NCI-H524 treated with DMSO at 0.1 percent for 48 hours (cell line): Measurements from ENCODE around the gene ZDHHC19.
"Not testable (repeated sequence)": the region's sequence is repeated elsewhere in the genome, so short reads cannot be mapped to it uniquely, and the experiment has no call there.

Experiments
- DNase-seq: peaks from one replicate; lab custom pipeline; 2025; lab: John Stamatoyannopoulos, UW

ZDHHC19 gene

DNA sequence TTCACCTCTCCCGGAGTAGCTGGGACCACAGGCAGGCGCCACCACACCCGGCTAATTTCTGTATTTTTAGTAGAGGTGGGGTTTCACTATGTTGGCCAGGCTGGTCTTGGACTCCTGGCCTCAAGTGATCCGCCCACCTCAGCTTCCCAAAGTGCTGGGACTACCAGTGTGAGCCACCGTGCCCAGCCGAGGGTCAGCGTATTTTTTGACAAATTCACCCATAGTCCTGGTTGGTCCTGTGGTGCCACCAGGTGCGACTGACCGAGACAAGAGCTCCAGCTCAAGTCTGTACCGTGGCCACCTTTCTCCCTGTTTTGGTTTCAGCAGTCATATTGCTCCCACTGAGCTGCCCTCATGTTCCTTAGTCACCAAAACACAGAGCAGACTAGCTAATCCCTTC, 13.9 kb upstream of the ZDHHC19 start:
- no peak for DNase-seq

- DNase-seq, result no peak
Measured at GRCh38 chr3:196222876-196223595, 11.8 kb upstream of the ZDHHC19 start.

- DNase-seq, result no peak
Measured at GRCh38 chr3:196220991-196221390, 9.8 kb upstream of the ZDHHC19 start.

GRCh38 chr3:196220587-196220986, 9.4 kb upstream of the ZDHHC19 start:
- DNase-seq, result no peak

DNA sequence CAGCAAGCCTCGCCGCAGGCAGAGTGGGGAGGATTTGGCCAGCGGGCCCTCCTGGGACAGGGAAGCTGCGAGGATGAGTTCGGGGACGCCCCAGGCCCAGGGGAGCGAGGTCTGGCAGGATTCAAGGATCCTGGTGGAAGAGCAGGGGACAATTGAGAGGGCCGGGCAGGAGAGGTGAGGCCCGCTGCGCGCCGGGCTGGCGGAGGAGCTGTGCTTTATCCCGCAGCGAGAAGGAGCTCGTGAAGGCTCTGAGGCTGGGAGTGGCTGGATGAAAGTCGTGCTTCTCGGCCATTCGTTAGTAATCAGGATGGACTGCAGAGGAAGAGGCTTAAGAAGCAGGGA, 8.7 kb upstream of the ZDHHC19 start:
- no peak for DNase-seq

GRCh38 chr3:196219194-196219969, 8.2 kb upstream of the ZDHHC19 start:
- peak; percentile 13 for DNase-seq

GRCh38 chr3:196218155-196218712, 7.0 kb upstream of the ZDHHC19 start:
- no peak for DNase-seq

DNA sequence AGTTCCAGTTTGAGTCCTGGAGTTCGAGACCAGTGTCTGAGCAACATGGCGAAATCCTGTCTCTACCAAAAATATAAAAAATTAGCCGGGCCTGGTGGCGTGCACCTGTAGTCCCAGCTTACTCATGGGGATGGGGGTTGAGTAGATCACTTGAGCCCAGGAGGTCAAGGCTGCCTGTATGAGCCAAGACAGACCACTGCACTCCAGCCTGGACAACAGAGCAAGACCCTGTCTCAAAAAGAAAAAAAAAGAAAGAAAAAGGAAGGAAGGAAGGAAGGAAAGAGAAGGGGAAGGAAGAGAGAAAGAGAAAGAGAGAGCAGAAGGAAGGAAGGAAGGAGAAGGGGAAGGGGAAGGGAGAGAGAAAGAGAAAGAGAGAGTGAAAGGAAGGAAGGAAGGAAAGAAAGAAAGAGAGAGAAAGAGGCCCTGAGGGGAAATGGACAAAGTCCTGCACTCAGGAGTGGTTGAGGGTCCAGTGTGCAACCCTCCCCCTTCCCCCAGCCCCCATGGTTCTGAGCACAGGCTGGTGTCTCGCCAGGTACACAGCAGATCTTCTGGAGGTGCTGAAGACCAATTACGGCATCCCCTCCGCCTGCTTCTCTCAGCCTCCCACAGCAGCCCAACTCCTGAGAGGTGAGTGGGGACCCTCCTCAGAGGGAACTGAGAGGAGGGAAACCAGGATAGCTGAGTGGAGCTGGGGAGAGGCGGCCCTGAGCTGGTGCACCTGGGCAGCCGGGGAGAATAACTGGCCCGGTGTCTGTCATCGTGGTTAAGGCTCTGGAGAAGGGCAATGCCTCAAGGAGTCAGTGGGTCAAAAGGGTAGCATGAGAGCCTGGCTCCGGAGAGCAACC, 6.3 kb upstream of the ZDHHC19 start:
- DNase-seq, result no peak

GRCh38 chr3:196216681-196217211, 5.5 kb upstream of the ZDHHC19 start:
- DNase-seq, result no peak

DNA sequence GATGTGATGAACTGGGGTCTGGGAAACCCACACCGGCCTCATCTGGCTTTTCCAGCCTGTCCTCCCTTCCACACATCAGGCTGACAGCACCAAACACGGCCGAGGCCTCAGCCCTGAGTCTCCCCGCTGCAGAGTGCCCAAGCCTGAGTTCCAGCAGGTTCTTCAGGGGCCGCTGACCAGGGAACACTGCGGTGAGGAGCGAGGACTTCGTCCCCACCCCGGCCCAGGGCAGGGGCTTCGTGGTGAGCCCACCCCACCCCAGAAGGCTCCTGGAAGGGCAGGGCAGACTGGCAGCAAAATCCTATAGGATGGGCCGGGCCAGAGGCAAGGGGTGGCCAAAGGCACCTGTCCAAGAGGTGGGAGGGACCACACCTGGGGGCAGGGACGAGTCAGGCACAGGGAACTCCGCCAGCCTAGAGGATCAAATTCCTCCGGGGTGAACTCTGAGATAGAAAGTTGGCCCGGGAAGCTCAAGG, 4.9 kb upstream of the ZDHHC19 start, which contains the start of gene SLC51A:
TSS of gene SLC51A (plus strand) at position 446 of the 476 bp plus-strand sequence. CDS start 179 bp downstream, outside the sequence.
- no peak for DNase-seq

GRCh38 chr3:196215493-196216020, 4.4 kb upstream of the ZDHHC19 start:
- DNase-seq, result no peak

GRCh38 chr3:196214783-196215441, 3.7 kb upstream of the ZDHHC19 start:
- DNase-seq, result no peak

DNA sequence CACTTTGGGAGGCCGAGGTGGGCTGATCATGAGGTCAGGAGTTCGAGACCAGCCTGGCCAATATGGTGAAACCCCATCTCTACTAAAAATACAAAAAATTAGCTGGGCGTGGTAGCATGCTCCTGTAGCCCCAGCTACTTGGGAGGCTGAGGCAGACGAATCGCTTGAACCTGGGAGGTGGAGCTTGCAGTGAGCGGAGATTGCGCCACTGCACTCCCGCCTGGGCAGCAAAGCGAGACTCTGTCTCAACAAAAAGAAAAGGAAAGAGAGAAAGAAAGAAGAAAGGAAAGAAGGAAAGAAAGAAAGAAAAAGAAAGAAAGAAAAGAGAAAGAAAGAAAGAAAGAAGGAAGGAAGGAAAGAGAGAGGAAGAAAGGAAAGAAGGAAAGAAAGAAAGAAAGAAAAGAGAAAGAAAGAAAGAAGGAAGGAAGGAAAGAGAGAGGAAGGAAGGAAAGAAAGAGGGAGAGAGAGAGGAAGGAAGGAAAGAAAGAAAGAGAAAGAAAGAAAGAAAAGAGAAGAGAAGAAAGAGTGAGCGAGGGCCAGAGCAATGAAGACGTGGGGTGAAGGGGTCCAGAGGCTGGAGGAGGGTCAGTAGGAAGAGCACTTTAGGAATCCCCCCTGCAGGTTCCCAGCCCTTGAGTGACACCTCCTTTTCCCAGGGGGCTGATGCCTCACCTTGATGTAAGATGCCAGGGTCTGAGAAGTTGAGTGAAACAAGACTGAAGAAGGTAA, 1.1 kb downstream of the ZDHHC19 start:
- DNase-seq, result not testable (repeated sequence)

GRCh38 chr3:196208942-196209695, 2.1 kb downstream of the ZDHHC19 start:
- DNase-seq, result no peak

DNA sequence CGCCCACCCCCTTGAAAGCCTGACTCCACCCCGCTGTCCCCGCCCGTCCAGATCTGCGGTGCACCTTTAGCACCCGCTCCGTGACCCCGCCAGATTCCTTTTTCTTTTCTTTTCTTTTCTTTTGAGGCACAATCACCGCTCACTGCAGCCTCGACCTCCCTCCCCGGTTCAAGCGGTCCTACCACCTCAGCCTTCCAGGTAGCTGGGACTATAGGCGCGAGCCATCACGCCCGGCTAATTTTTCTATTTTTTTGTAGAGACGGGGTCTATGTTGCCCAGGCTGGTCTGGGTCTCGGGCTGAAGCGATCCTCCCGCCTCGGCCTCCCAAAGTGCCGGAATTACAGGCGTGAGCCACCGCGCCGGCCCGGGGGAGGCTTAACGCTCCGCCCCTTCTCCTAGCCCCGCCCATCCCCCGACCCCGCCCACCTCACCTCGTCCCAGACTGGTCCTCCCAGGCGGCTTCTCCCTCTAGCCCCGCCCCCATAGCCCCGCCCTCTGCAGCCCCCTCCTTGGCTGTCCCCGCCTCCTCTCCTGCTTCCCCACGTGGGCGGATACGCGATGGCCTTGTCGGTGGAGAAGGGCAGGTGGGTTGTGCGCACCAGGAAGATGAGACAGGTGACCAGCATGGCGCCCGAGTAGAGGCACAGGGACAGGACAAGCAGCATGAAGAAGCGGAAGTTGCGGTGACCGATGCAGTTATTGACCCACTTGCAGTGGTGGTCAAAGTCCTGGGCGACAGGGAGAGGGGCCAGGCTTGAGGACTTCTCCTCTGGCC, 3.2 kb downstream of the ZDHHC19 start:
- no peak for DNase-seq

GRCh38 chr3:196207159-196207832, 3.9 kb downstream of the ZDHHC19 start:
- no peak for DNase-seq

DNA sequence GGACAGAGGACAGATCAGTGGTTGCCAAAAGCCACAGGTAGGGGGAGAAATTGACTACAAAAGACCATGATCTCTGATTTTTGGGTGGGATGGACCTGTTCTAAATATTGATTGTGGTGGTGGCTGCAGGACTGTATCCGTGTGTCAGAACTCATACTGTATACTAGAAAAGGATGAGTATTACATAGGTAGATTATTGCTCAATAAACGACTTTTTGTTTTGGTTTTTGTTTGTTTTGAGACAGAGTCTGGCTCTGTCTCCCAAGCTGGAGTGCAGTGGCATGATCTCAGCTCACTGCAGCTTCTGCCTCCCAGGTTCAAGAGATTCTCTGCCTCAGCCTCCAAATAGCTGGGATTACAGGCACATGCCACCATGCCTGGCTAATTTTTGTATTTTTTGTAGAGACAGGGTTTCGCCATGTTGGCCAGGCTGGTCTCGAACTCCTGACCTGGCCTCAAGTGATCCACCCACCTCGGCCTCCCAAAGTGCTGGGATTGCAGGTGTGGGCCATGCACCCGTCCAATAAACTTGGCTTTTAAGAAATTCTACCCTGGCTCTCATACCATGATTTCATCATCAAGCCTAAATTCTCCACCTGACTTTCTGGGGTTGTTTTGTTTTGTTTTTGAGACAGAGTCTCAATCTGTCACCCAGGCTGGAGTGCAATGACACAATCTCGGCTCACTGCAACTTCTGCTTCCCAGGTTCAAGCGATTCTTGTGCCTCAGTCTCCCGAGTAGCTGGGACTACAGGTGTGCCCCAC, 5.6 kb downstream of the ZDHHC19 start:
- DNase-seq, result not testable (repeated sequence)
